Pancreas (tissue), 10 donors: ENCODE results near the gene PKP3. TPM values are rescaled to one million over a fixed set of nuclear protein-coding genes. Genes with fewer than 3 reads are reported as not detected.

Experiments
- ATAC-seq, 4 donors: fragments of 200-7000 bp; cut with Tn5 transposase; one replicate each; pipeline versions ENCODE4 v1.8.0 to v1.9.1; 2020; ENCODE audit warnings: mild to moderate bottlenecking in 4 of 4, moderate library complexity in 4 of 4
- DNase-seq, 6 donors: peaks; one replicate each; pipeline ENCODE4 v3.0.0-alpha.2; 2020
- FAIRE-seq: peaks from 2 replicates; lab custom pipeline; 2012; peaks lifted over from hg19 to GRCh38; lab: Jason Lieb, UNC
- H3K27ac ChIP-seq, 4 donors: fragments of 200-600 bp; sonication (generic); 1 replicate in 3 of 4; 2 replicates in 1 of 4; pipeline versions ENCODE4 v1.5.0 to v1.8.0; 2020
- H3K27me3 ChIP-seq, 4 donors: fragments of 200-600 bp; one replicate each; pipeline ENCODE4 v1.8.0; 2021
- H3K36me3 ChIP-seq, 3 donors: fragments of 200-600 bp; sonication (generic) in 1 of 3; one replicate each; pipeline versions ENCODE4 v1.5.0 to v1.8.0; 2020 to 2021
- H3K4me1 ChIP-seq, 3 donors: fragments of 200-600 bp; one replicate each; pipeline ENCODE4 v1.8.0; 2021
- H3K4me3 ChIP-seq, 4 donors: fragments of 200-600 bp; sonication (generic) in 2 of 4; one replicate each; pipeline versions ENCODE4 v1.5.0 to v1.8.0; 2020 to 2021
- H3K9me3 ChIP-seq, 4 donors: fragments of 200-600 bp; one replicate each; pipeline ENCODE4 v1.8.0; 2021
- WGBS, 2 donors: extraction: QIAGEN DNeasy Blood & Tissue Kit; methylation state at CpG; one replicate each; pipeline ENCODE4 v1.1.7; 2013; 5-methylcytosine and 5-hydroxymethylcytosine counted together
- intact Hi-C, 3 donors: fragments of 100-400 bp; cut with DNase I; formaldehyde crosslinking; loops; one replicate each; pipeline versions ENCODE4 v1.11.1 to v1.14.2; 2022
- polyA plus RNA-seq, 2 donors: library from polyadenylated mRNA; stranded (reverse); fragments of 200-250 nt; gene quantifications; one replicate each; pipeline ENCODE4 v1.2.3, GENCODE V29; 2013
- total RNA-seq, 6 donors: library from RNA; stranded (reverse); fragmentation: NEBNext Ultra II Directional in 4 of 6; extraction: Animal tissue kit (Norgen Biotek cat#: 25700) in 4 of 6; gene quantifications; one replicate each; pipeline versions ENCODE4 v1.2.1 to v1.2.4, GENCODE V29; 2021 to 2023
- TF ChIP-seq, protein P1 (sequence below), 4 donors: fragments of 200-600 bp; sonication (generic) in 3 of 4; IDR thresholded peaks; one replicate each; pipeline versions ENCODE4 v1.5.0 to v1.8.0; 2021; ENCODE audit warnings: antibody characterized with exemption in 4 of 4
- donor health status: healthy with polysubstance abuse.
- donor health status: DM: no; HTN: no; CAD: no; lungs with moderate emphysema.
- donor health status: DM: no; HTN: no; CAD: no.
- donor health status: control.
- donor health status: control.
- donor health status: Bipolar disorder and iron deficiency.
- donor health status: DM: yes; HTN: yes; CAD: no.
- donor health status: DM: no; HTN: no; CAD: no.
- donor health status: DM: no; HTN: no; CAD: no.
- donor health status: DM: yes; HTN: yes; CAD: no.

PKP3 gene
- total and polyA plus RNA-seq, 8 donors, result 23.4 to 50.5 (median 30.5) TPM

DNA sequence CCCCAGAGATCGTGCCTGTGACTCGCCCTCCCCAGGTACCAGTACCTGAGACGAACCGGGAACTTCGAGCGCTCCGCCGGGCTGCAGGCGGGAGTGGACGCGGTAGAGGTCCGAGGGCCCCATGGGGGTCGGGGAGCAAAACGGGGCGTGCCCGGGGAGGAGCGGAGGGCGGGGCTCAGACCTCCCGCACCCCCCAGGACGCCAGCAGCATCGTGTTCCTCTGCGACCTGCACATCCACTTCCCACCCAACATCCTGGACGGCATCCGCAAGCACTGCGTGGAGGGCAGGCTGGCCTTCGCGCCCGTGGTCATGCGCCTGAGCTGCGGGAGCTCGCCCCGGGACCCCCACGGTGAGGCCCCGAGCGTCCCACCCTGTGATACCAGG, 13.9 kb upstream of the PKP3 start:
- FAIRE-seq, result no peak
- Histone ChIP-seq H3K27me3 (no peaks in the 10 kb centered on the region), H3K27ac (no peak overlapping the region), H3K36me3 (no peaks in the 10 kb centered on the region), H3K4me1 (no peaks in the 10 kb centered on the region), H3K9me3 (no peaks in the 10 kb centered on the region), H3K4me3 (no peak overlapping the region)
- TF ChIP-seq, protein P1, sequence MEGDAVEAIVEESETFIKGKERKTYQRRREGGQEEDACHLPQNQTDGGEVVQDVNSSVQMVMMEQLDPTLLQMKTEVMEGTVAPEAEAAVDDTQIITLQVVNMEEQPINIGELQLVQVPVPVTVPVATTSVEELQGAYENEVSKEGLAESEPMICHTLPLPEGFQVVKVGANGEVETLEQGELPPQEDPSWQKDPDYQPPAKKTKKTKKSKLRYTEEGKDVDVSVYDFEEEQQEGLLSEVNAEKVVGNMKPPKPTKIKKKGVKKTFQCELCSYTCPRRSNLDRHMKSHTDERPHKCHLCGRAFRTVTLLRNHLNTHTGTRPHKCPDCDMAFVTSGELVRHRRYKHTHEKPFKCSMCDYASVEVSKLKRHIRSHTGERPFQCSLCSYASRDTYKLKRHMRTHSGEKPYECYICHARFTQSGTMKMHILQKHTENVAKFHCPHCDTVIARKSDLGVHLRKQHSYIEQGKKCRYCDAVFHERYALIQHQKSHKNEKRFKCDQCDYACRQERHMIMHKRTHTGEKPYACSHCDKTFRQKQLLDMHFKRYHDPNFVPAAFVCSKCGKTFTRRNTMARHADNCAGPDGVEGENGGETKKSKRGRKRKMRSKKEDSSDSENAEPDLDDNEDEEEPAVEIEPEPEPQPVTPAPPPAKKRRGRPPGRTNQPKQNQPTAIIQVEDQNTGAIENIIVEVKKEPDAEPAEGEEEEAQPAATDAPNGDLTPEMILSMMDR (IDR thresholded peaks at IDR 0.05), result no peak
- intact Hi-C loops, result no loop called here
- peak in 2 of 6 donors; percentile 20 to 71 for DNase-seq
- WGBS, 2 donors, result 84 to 89% methylated on average over 31 to 35 of the region's 35 CpGs
- ATAC-seq, result no peak

DNA sequence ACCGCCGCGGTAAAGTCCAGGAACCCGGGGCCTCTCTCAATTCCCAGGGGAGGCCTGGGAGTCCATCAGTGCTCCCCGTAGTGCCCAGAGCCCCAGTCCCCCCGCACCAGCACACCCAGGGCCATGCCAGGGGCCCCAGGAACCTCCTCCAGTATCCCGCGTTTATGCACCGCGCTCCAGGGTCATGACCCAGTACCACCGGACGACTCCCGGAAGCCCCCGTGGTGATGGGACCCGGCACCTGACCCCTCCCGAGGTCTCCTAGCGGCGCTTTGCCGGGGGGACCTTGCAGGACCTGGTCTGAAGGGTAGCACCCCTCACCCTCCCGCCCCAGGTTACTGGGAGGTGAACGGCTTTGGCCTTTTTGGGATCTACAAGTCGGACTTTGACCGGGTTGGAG, 13.5 kb upstream of the PKP3 start:
- FAIRE-seq (no peak), ATAC-seq (no peak), DNase-seq (peak in 1 of 6 donors; percentile 23)
- intact Hi-C loops, result no loop called here
- Histone ChIP-seq H3K27ac (no peak overlapping the region), H3K9me3 (no peaks in the 10 kb centered on the region), H3K27me3 (no peaks in the 10 kb centered on the region), H3K4me3 (no peak overlapping the region), H3K4me1 (no peaks in the 10 kb centered on the region), H3K36me3 (no peaks in the 10 kb centered on the region)
- 85 to 89% methylated on average over 23 of the region's 23 CpGs for WGBS, 2 donors
- TF ChIP-seq, protein P1 (IDR thresholded peaks at IDR 0.05), result no peak

DNA sequence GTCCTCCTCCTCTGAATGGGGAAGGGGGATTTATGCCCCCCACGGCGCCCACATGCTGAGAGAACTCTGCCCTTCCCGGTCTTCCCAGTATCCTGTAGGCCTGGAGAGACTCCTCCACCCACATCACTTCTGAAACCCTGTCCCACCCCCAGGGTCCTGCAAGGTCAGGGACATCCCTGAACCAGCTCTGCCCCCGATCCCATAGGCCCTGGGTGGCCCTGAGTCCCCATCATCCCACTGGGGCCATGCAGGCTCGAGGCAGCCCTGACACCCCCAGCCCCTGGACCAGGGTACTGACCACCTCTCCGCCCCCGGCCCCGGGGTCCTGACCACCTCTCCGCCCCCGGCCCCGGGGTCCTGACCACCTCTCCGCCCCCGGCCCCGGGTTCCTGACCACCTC, 13.0 kb upstream of the PKP3 start:
- Histone ChIP-seq H3K9me3 (no peaks in the 10 kb centered on the region), H3K4me1 (no peaks in the 10 kb centered on the region), H3K27ac (no peak overlapping the region), H3K4me3 (no peak overlapping the region), H3K27me3 (no peaks in the 10 kb centered on the region), H3K36me3 (no peaks in the 10 kb centered on the region)
- FAIRE-seq (no peak), DNase-seq (peak in 2 of 6 donors; percentile 8 to 57), ATAC-seq (no peak)
- WGBS, 2 donors, result 76 to 86% methylated on average over 14 of the region's 14 CpGs
- intact Hi-C loops, result no loop called here
- TF ChIP-seq, protein P1 (IDR thresholded peaks at IDR 0.05), result no peak

DNA sequence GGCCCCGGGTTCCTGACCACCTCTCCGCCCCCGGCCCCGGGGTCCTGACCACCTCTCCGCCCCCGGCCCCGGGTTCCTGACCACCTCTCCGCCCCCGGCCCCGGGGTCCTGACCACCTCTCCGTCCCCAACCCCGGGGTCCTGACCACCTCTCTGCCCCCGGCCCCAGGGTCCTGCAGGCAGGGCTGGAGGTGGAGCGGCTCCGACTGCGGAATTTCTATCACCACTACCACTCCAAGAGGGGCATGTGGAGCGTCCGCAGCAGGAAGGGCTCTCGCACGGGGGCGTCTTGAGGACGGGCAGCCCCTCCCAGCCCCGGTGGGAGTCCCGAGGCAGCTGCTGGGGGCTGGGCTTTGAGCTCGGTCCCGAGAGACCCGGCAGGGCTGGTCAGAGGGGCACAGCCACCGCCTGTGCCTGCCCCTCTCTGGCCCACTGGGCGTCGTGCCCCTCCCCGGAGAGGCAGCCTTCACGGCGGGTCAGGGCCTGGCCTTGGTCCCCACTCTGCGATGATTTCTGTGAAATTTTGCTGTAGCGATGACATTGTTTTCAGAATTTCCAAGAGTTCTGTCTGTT, 12.4 kb upstream of the PKP3 start:
- DNase-seq (peak in 3 of 6 donors; percentile 22 to 76 (median 54)), FAIRE-seq (no peak), ATAC-seq (no peak)
- Histone ChIP-seq H3K4me1 (no peaks in the 10 kb centered on the region), H3K27me3 (no peaks in the 10 kb centered on the region), H3K27ac (no peak overlapping the region), H3K36me3 (no peaks in the 10 kb centered on the region), H3K4me3 (no peak overlapping the region), H3K9me3 (no peaks in the 10 kb centered on the region)
- TF ChIP-seq, protein P1 (IDR thresholded peaks at IDR 0.05), result no peak
- 67 to 85% methylated on average over 27 to 31 of the region's 35 CpGs for WGBS, 2 donors
- intact Hi-C loops, result no loop called here

DNA sequence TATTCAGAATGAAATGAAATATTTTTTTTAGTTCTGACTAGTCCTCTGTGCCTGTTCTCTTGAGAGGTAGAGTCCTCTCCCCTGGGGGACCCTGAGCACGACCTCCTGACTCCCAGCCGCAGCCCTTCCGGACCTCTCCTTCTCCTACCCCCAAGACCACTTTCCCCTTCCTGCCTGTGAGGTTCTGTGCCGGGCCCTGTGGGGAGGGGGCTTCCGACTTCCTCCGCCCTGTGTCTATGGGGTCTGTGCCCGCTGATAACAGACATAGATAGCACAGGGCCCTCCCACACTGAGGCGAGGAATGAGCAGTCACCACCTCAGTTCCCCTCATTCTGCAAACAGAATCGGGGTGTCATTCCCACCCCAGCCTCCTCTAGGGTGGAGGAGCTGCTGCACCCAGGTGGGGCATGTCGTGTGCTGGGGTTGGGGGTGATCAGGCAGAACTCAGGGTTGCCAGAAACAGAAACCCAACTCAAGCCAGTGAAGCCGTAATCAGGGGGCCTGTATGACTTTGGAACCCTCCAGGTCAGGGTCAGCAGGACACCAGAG, 11.9 kb upstream of the PKP3 start:
- no peak overlapping the region for H3K4me3 ChIP-seq
- intact Hi-C loops, result no loop called here
- no peaks in the 10 kb centered on the region for H3K27me3 ChIP-seq
- 65 to 82% methylated on average over 11 of the region's 11 CpGs for WGBS, 2 donors
- H3K27ac ChIP-seq, result no peak overlapping the region
- TF ChIP-seq, protein P1 (IDR thresholded peaks at IDR 0.05), result no peak
- no peaks in the 10 kb centered on the region for H3K36me3 ChIP-seq
- no peak for ATAC-seq
- FAIRE-seq, result no peak
- H3K4me1 ChIP-seq, result no peaks in the 10 kb centered on the region
- H3K9me3 ChIP-seq, result no peaks in the 10 kb centered on the region
- DNase-seq, result peak in 3 of 6 donors; percentile 3 to 42 (median 39)
